Measurements from ENCODE around the gene DNAAF5. TPM values are rescaled to one million over a fixed set of nuclear protein-coding genes. Genes with fewer than 3 reads are reported as not detected.

The DNAAF5 gene
- total and polyA plus RNA-seq, 2 donors (not counting 1 experiment from before 2014, with no cell fraction given), result 13.1 to 14.2 TPM

DNA sequence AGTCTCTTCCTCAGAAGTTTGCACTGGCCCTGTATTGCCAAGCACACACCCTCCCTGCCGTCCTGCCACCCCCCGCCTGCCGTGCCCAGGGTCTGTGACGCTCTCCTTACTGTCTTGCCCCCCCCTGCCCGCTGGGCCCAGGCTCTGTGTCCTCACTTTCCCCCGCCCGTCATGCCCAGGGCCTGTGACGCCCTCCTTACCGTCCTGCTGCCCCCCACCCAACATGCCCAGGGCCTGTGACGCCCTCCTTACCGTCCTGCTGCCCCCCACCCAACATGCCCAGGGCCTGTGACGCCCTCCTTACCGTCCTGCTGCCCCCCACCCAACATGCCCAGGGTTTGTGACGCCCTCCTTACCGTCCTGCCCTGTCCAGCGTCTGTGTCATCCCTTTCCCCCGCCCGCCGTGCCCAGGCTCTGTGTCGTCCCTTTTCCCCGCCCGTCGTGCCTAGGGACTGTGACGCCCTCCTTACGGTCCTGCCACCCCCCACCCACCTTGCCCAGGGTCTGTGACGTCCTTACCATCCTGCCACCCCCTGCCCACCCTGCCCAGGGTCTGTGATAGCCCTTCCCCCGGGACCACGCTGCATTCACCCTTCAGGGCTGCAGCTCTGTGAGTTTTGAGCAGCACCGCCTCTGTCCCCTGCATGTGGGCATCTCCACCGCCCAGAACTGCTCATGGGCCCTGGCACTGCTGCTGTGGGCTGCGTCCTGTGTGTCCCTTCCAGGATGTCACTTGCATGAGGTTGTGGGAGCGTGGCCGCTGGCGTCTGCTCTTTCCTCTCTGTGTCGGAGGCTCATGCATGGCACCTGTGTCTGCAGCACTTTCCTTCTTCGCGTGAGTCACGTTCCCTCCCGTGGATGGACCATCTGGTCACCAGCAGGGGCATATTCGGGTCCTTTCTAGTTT, 19.9 kb downstream of the DNAAF5 start:
- Histone ChIP-seq H3K4me3 (replicated peaks in 1 of 4; ENCODE audit: control extremely low read depth in 1 of 4, insufficient read depth in 1 of 4, low read depth in 3 of 4, low read length in 4 of 4) (no peak overlapping the region), H3K27ac (ENCODE audit: insufficient read depth, low read length) (no peak overlapping the region), H3K9me3 (ENCODE audit: control insufficient read depth, insufficient read depth, low read depth, low read length) (no peaks in the 10 kb centered on the region), H2AFZ (ENCODE audit: low read length) (no peak overlapping the region), H3K27me3 (ENCODE audit: control insufficient read depth, insufficient read depth, low read length) (no peaks in the 10 kb centered on the region), H4K20me1 (ENCODE audit: control insufficient read depth, extremely low read depth, insufficient read depth, low read length) (no peaks in the 10 kb centered on the region), H3K79me2 (ENCODE audit: control insufficient read depth, insufficient read depth, low read length) (peaks cover 4% of the 10 kb centered on the region), H3K4me1 (ENCODE audit: control insufficient read depth, extremely low read depth, insufficient read depth, low read length) (no peaks in the 10 kb centered on the region), H3K4me2 (ENCODE audit: extremely low read depth, insufficient read depth, low read length) (no peak overlapping the region), H3K9ac (ENCODE audit: insufficient read depth, low read length) (no peak overlapping the region), H3K36me3 (ENCODE audit: control insufficient read depth, insufficient read depth, low read length) (peaks cover 2% of the 10 kb centered on the region)
- no peak for DNase-seq (ENCODE audit: low read depth in 2 of 2)
- TF ChIP-seq EZH2 (IDR thresholded peaks at IDR 0.05; ENCODE audit: low read length, missing control alignments), result no peak
- TF ChIP-seq, protein P1, sequence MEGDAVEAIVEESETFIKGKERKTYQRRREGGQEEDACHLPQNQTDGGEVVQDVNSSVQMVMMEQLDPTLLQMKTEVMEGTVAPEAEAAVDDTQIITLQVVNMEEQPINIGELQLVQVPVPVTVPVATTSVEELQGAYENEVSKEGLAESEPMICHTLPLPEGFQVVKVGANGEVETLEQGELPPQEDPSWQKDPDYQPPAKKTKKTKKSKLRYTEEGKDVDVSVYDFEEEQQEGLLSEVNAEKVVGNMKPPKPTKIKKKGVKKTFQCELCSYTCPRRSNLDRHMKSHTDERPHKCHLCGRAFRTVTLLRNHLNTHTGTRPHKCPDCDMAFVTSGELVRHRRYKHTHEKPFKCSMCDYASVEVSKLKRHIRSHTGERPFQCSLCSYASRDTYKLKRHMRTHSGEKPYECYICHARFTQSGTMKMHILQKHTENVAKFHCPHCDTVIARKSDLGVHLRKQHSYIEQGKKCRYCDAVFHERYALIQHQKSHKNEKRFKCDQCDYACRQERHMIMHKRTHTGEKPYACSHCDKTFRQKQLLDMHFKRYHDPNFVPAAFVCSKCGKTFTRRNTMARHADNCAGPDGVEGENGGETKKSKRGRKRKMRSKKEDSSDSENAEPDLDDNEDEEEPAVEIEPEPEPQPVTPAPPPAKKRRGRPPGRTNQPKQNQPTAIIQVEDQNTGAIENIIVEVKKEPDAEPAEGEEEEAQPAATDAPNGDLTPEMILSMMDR (conservative IDR thresholded peaks at IDR 0.05 in 1 of 2, IDR thresholded peaks at IDR 0.05 in 1 of 2; ENCODE audit: low read depth in 1 of 2, low read length in 2 of 2), result no peak

DNA sequence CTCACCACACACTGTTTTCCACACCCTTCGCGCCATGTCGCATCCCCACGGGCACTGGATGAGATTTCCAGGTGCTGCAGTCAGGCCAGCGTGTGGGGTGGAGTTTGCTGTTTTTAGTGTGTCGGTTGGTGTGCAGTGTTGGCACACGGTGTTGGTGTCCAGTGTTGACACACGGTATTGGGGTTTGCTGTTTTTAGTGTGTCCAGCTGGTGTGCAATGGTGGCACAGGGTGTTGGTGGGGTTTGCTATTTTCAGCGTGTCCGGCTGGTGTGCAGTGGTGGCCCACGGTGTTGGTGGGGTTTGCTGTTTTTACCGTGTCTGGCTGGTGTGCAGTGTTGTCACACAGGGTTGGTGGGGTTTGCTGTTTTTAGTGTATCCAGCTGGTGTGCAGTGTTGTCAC, 20.7 kb downstream of the DNAAF5 start:
- Histone ChIP-seq H3K36me3 (ENCODE audit: control insufficient read depth, insufficient read depth, low read length) (peaks cover 2% of the 10 kb centered on the region), H3K4me2 (ENCODE audit: extremely low read depth, insufficient read depth, low read length) (no peak overlapping the region), H3K27me3 (ENCODE audit: control insufficient read depth, insufficient read depth, low read length) (no peaks in the 10 kb centered on the region), H3K9me3 (ENCODE audit: control insufficient read depth, insufficient read depth, low read depth, low read length) (no peaks in the 10 kb centered on the region), H3K4me1 (ENCODE audit: control insufficient read depth, extremely low read depth, insufficient read depth, low read length) (no peaks in the 10 kb centered on the region), H3K27ac (ENCODE audit: insufficient read depth, low read length) (no peak overlapping the region), H3K4me3 (replicated peaks in 1 of 4; ENCODE audit: control extremely low read depth in 1 of 4, insufficient read depth in 1 of 4, low read depth in 3 of 4, low read length in 4 of 4) (no peak overlapping the region), H2AFZ (ENCODE audit: low read length) (no peak overlapping the region), H3K9ac (ENCODE audit: insufficient read depth, low read length) (no peak overlapping the region), H4K20me1 (ENCODE audit: control insufficient read depth, extremely low read depth, insufficient read depth, low read length) (no peaks in the 10 kb centered on the region), H3K79me2 (ENCODE audit: control insufficient read depth, insufficient read depth, low read length) (peaks cover 4% of the 10 kb centered on the region)
- no peak for TF ChIP-seq EZH2 (IDR thresholded peaks at IDR 0.05; ENCODE audit: low read length, missing control alignments)
- TF ChIP-seq, protein P1 (conservative IDR thresholded peaks at IDR 0.05 in 1 of 2, IDR thresholded peaks at IDR 0.05 in 1 of 2; ENCODE audit: low read depth in 1 of 2, low read length in 2 of 2), result no peak
- no peak for DNase-seq (ENCODE audit: low read depth in 2 of 2)

DNA sequence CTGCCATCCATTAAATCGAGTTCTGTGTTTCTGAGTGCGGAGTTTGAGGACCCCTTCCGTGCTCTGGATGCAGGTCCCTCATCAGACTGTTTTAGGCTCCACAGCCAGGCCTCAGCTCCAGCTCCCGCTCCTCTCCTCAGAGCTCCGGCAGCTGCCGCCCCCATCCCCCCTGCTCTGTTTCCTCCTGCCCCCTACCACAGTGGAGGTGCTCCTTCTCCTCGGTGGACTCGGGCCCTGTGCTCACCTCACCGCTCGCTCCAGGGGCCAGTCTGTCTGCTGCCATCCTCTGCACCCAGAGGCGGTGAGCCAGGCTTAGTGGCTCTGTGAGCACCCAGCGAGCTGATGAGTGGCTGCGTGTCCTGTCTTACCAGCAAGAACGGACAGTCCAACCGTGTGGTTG, 21.9 kb downstream of the DNAAF5 start:
- no peaks in the 10 kb centered on the region for H4K20me1 ChIP-seq (ENCODE audit: control insufficient read depth, extremely low read depth, insufficient read depth, low read length)
- H3K4me2 ChIP-seq (ENCODE audit: extremely low read depth, insufficient read depth, low read length), result no peak overlapping the region
- H3K9ac ChIP-seq (ENCODE audit: insufficient read depth, low read length), result no peak overlapping the region
- no peaks in the 10 kb centered on the region for H3K27me3 ChIP-seq (ENCODE audit: control insufficient read depth, insufficient read depth, low read length)
- peaks cover 2% of the 10 kb centered on the region for H3K36me3 ChIP-seq (ENCODE audit: control insufficient read depth, insufficient read depth, low read length)
- DNase-seq (ENCODE audit: low read depth in 2 of 2), result no peak
- peaks cover 4% of the 10 kb centered on the region for H3K79me2 ChIP-seq (ENCODE audit: control insufficient read depth, insufficient read depth, low read length)
- H3K9me3 ChIP-seq (ENCODE audit: control insufficient read depth, insufficient read depth, low read depth, low read length), result no peaks in the 10 kb centered on the region
- no peaks in the 10 kb centered on the region for H3K4me1 ChIP-seq (ENCODE audit: control insufficient read depth, extremely low read depth, insufficient read depth, low read length)
- no peak overlapping the region for H3K4me3 ChIP-seq (replicated peaks in 1 of 4; ENCODE audit: control extremely low read depth in 1 of 4, insufficient read depth in 1 of 4, low read depth in 3 of 4, low read length in 4 of 4)
- no peak overlapping the region for H3K27ac ChIP-seq (ENCODE audit: insufficient read depth, low read length)
- H2AFZ ChIP-seq (ENCODE audit: low read length), result no peak overlapping the region
- TF ChIP-seq, protein P1 (conservative IDR thresholded peaks at IDR 0.05 in 1 of 2, IDR thresholded peaks at IDR 0.05 in 1 of 2; ENCODE audit: low read depth in 1 of 2, low read length in 2 of 2), result no peak
- no peak for TF ChIP-seq EZH2 (IDR thresholded peaks at IDR 0.05; ENCODE audit: low read length, missing control alignments)

All from fibroblast of lung (primary cell).